Measurements from ENCODE around the gene GPT2.

DNA sequence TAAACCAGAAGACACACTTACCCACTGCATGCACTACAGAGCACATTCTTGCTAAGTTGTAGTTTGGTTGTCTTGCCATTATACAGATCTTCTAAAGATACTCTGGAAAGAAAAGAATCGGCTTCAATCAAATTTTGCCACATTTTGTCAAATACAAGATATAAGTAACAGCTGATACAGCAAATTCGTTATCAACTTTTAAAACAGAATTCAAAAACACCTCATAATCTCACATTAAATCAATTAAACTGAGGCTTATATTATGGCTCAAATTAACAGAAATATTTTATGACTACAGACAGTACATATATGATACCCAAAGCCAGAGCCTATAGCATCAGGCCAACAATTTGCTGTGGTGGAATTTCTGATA lies 83.9 kb downstream of the GPT2 start:
- TF ChIP-seq NFYB (CRISPR knock-in tag; conservative IDR thresholded peaks at IDR 0.05; ENCODE audit: low read depth) = no peak
- TF ChIP-seq, protein P1, sequence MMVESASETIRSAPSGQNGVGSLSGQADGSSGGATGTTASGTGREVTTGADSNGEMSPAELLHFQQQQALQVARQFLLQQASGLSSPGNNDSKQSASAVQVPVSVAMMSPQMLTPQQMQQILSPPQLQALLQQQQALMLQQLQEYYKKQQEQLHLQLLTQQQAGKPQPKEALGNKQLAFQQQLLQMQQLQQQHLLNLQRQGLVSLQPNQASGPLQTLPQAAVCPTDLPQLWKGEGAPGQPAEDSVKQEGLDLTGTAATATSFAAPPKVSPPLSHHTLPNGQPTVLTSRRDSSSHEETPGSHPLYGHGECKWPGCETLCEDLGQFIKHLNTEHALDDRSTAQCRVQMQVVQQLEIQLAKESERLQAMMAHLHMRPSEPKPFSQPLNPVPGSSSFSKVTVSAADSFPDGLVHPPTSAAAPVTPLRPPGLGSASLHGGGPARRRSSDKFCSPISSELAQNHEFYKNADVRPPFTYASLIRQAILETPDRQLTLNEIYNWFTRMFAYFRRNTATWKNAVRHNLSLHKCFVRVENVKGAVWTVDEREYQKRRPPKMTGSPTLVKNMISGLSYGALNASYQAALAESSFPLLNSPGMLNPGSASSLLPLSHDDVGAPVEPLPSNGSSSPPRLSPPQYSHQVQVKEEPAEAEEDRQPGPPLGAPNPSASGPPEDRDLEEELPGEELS (CRISPR knock-in tag; IDR thresholded peaks at IDR 0.05) = no peak
- no peak for TF ChIP-seq KAT7 (CRISPR knock-in tag; IDR thresholded peaks at IDR 0.05; ENCODE audit: borderline replicate concordance)
- TF ChIP-seq, protein P2, sequence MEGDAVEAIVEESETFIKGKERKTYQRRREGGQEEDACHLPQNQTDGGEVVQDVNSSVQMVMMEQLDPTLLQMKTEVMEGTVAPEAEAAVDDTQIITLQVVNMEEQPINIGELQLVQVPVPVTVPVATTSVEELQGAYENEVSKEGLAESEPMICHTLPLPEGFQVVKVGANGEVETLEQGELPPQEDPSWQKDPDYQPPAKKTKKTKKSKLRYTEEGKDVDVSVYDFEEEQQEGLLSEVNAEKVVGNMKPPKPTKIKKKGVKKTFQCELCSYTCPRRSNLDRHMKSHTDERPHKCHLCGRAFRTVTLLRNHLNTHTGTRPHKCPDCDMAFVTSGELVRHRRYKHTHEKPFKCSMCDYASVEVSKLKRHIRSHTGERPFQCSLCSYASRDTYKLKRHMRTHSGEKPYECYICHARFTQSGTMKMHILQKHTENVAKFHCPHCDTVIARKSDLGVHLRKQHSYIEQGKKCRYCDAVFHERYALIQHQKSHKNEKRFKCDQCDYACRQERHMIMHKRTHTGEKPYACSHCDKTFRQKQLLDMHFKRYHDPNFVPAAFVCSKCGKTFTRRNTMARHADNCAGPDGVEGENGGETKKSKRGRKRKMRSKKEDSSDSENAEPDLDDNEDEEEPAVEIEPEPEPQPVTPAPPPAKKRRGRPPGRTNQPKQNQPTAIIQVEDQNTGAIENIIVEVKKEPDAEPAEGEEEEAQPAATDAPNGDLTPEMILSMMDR (IDR thresholded peaks at IDR 0.05) = no peak
- TF ChIP-seq, protein P3, sequence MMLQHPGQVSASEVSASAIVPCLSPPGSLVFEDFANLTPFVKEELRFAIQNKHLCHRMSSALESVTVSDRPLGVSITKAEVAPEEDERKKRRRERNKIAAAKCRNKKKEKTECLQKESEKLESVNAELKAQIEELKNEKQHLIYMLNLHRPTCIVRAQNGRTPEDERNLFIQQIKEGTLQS (CRISPR knock-in tag; conservative IDR thresholded peaks at IDR 0.05) = no peak

All from WTC11 (cell line).